Measurements from ENCODE around the gene FMOD. TPM values are rescaled to one million over a fixed set of nuclear protein-coding genes. Genes with fewer than 3 reads are reported as not detected.

The FMOD gene
- total RNA-seq, 2 experiments from 2014 or later = not detected

- Histone ChIP-seq H3K4me3 (ENCODE audit: low read depth, low read length, poor library complexity, severe bottlenecking) (peak overlapping the region; percentile 59), H3K9me3 (ENCODE audit: low read length) (no peaks in the 10 kb centered on the region), H3K9me2 (ENCODE audit: insufficient read depth, low read length) (no peaks in the 10 kb centered on the region), H3K79me2 (ENCODE audit: insufficient read depth, low read depth, low read length) (peaks cover 33% of the 10 kb centered on the region), H2AFZ (ENCODE audit: low read length) (no peak overlapping the region), H3K4me1 (ENCODE audit: insufficient read depth, low read length, poor library complexity, severe bottlenecking) (peaks cover 100% of the 10 kb centered on the region), H3K36me3 (ENCODE audit: insufficient read depth, low read length) (no peaks in the 10 kb centered on the region), H3K27ac (ENCODE audit: low read depth, low read length, poor library complexity, severe bottlenecking) (peak overlapping the region; percentile 98), H4K20me1 (ENCODE audit: insufficient read depth, low read length) (no peaks in the 10 kb centered on the region), H3K4me2 (ENCODE audit: low read length) (peak overlapping the region; percentile 69)
- intact Hi-C loops (cut with micrococcal nuclease; ENCODE audit: unreplicated experiment) = loop anchor here (1.0 to 5.0 kb wide), 2 partner anchors 9 to 453 kb away; no protein-coding TSS in a partner anchor
- TF ChIP-seq CTCF (conservative IDR thresholded peaks at IDR 0.05; ENCODE audit: low read length) (peak; percentile 41; the same call in 1 of the 2 replicates), EZH2phosphoT487 (IDR thresholded peaks at IDR 0.05; ENCODE audit: borderline replicate concordance, low read depth, low read length) (no peak)
- ChIA-PET CTCF (ENCODE audit: unreplicated experiment) (interaction anchor here (1.0 to 2.8 kb wide), 6 partner anchors 8 to 28 kb away, joined by 3 to 13 read pairs (median 6); no protein-coding TSS in a partner anchor), POLR2A (interaction anchor here (0.6 to 2.9 kb wide), 10 partner anchors 8 to 466 kb away, joined by 3 to 32 read pairs (median 5); partner anchors contain the start of gene LAX1)
- peak; percentile 94 for DNase-seq (ENCODE audit: low spot score)
- no TSS peak for BruUV-seq (replicated peaks)
These were observed 51.8 kb downstream of the FMOD start for GRCh38 chr1:203299169-203299568.

GRCh38 chr1:203296460-203297073 is 54.4 kb downstream of the FMOD start:
- Histone ChIP-seq H3K4me2 (ENCODE audit: low read length) (peak overlapping the region; percentile 88), H3K4me1 (ENCODE audit: insufficient read depth, low read length, poor library complexity, severe bottlenecking) (peaks cover 100% of the 10 kb centered on the region), H3K36me3 (ENCODE audit: insufficient read depth, low read length) (no peaks in the 10 kb centered on the region), H3K9me2 (ENCODE audit: insufficient read depth, low read length) (no peaks in the 10 kb centered on the region), H4K20me1 (ENCODE audit: insufficient read depth, low read length) (no peaks in the 10 kb centered on the region), H3K4me3 (ENCODE audit: low read depth, low read length, poor library complexity, severe bottlenecking) (peak overlapping the region; percentile 61), H3K79me2 (ENCODE audit: insufficient read depth, low read depth, low read length) (peaks cover 15% of the 10 kb centered on the region; the same call in 1 of the 2 replicates), H3K27ac (ENCODE audit: low read depth, low read length, poor library complexity, severe bottlenecking) (peak overlapping the region; percentile 98), H2AFZ (ENCODE audit: low read length) (no peak overlapping the region), H3K9me3 (ENCODE audit: low read length) (no peaks in the 10 kb centered on the region)
- no peak for DNase-seq (ENCODE audit: low spot score)
- ChIA-PET POLR2A (interaction anchor here (15.4 to 23.3 kb wide), 2 partner anchors 13 to 27 kb away, joined by 241 to 458 read pairs; partner anchors contain the start of gene BTG2), CTCF (ENCODE audit: unreplicated experiment) (interaction anchor here (0.6 to 1.8 kb wide), 3 partner anchors 22 to 31 kb away, joined by 3 to 5 read pairs (median 3); no protein-coding TSS in a partner anchor)
- TF ChIP-seq EZH2phosphoT487 (IDR thresholded peaks at IDR 0.05; ENCODE audit: borderline replicate concordance, low read depth, low read length) (no peak), CTCF (conservative IDR thresholded peaks at IDR 0.05; ENCODE audit: low read length) (no peak)
- BruUV-seq (replicated peaks) = no TSS peak
- intact Hi-C loops (cut with micrococcal nuclease; ENCODE audit: unreplicated experiment) = loop anchor here (5.0 kb wide), 1 partner anchor 456 kb away; no protein-coding TSS in a partner anchor

Data from OCI-LY7 (cell line).